Activated CD8-positive, alpha-beta memory T cell treated with anti-CD3 and anti-CD28 coated beads for 36 hours (primary cell): Measurements from ENCODE around the gene PCK2. TPM values are rescaled to one million over a fixed set of nuclear protein-coding genes. Genes with fewer than 3 reads are reported as not detected.

Experiments
- CTCF ChIA-PET: fragments of 350-600 bp; sonication (Branson Sonifier 250); formaldehyde crosslinking; loops from one replicate; lab custom pipeline; 2021; ENCODE audit warnings: antibody characterized with exemption; lab: Charles Lee
- POLR2A ChIA-PET: fragments of 350-600 bp; sonication (Branson Sonifier 250); formaldehyde crosslinking; loops from one replicate; lab custom pipeline; 2021; ENCODE audit warnings: antibody characterized with exemption; lab: Charles Lee
- total RNA-seq, 2 experiments: library from RNA; stranded (reverse); gene quantifications; one replicate each; pipeline ENCODE4 v1.2.3, GENCODE V29; 2021

The PCK2 gene
- total RNA-seq, 2 experiments from 2014 or later: 118 to 125 TPM

GRCh38 chr14:24116128-24116814 is 22.2 kb downstream of the PCK2 start:
- ChIA-PET POLR2A (interaction anchor here (1.0 to 3.6 kb wide), 3 partner anchors 20 to 25 kb away, joined by 4 to 31 read pairs (median 24); partner anchors contain the start of genes EMC9, PCK2 and PSME1), CTCF (interaction anchor here (1.6 to 3.2 kb wide), 5 partner anchors 11 to 44 kb away, joined by 4 to 13 read pairs (median 6); partner anchors contain the start of genes IRF9, PSME1 and PSME2)

GRCh38 chr14:24117179-24117578 is 23.1 kb downstream of the PCK2 start:
- ChIA-PET CTCF (interaction anchor here (0.8 to 1.8 kb wide), 2 partner anchors 22 to 44 kb away, joined by 3 to 4 read pairs; partner anchors contain the start of gene IRF9), POLR2A (interaction anchor here (1.5 kb wide), 1 partner anchor 19 kb away, joined by 4 read pairs; the partner anchor contains the start of gene PSME1)

- ChIA-PET CTCF (interaction anchor here (0.8 to 1.2 kb wide), 2 partner anchors 18 to 43 kb away, joined by 3 read pairs; no protein-coding TSS in a partner anchor), POLR2A (no interaction called here)
Measured at GRCh38 chr14:24119691-24120090, 25.6 kb downstream of the PCK2 start.

GRCh38 chr14:24121210-24121609 is 27.1 kb downstream of the PCK2 start:
- POLR2A ChIA-PET: interaction anchor here (0.6 kb wide), 1 partner anchor 109 kb away, joined by 5 read pairs; no protein-coding TSS in a partner anchor

GRCh38 chr14:24122416-24122815 is 28.3 kb downstream of the PCK2 start:
- POLR2A ChIA-PET: no interaction called here
- CTCF ChIA-PET: no interaction called here

More at GRCh38 chr14:24121210-24121609, 27.1 kb downstream of the PCK2 start:
- CTCF ChIA-PET: no interaction called here

GRCh38 chr14:24122898-24123297 is 28.8 kb downstream of the PCK2 start:
- ChIA-PET CTCF (no interaction called here), POLR2A (no interaction called here)

- ChIA-PET POLR2A (no interaction called here), CTCF (no interaction called here)
Measured at GRCh38 chr14:24123424-24124417, 29.6 kb downstream of the PCK2 start.

- ChIA-PET CTCF (interaction anchor here (0.6 to 2.2 kb wide), 3 partner anchors 9 to 451 kb away, joined by 3 to 9 read pairs (median 7); partner anchors contain the start of genes DCAF11, NRL and PSME1), POLR2A (interaction anchor here (0.9 kb wide), 1 partner anchor 9 kb away, joined by 3 read pairs; the partner anchor contains the start of gene PSME1)
Measured at GRCh38 chr14:24126939-24127338, 32.8 kb downstream of the PCK2 start.

GRCh38 chr14:24127673-24128072 is 33.6 kb downstream of the PCK2 start:
- ChIA-PET POLR2A (interaction anchor here (0.9 kb wide), 1 partner anchor 8 kb away, joined by 3 read pairs; the partner anchor contains the start of gene PSME1), CTCF (interaction anchor here (0.6 to 2.2 kb wide), 2 partner anchors 12 to 452 kb away, joined by 3 to 9 read pairs; partner anchors contain the start of genes DCAF11 and NRL)

GRCh38 chr14:24129410-24129998 is 35.4 kb downstream of the PCK2 start:
- CTCF ChIA-PET: no interaction called here
- POLR2A ChIA-PET: interaction anchor here (0.6 kb wide), 1 partner anchor 1264 kb away, joined by 3 read pairs; no protein-coding TSS in a partner anchor

- ChIA-PET POLR2A (interaction anchor here (0.6 kb wide), 1 partner anchor 21 kb away, joined by 3 read pairs; no protein-coding TSS in a partner anchor), CTCF (no interaction called here)
Measured at GRCh38 chr14:24130380-24130716, 36.2 kb downstream of the PCK2 start, which contains the start of gene FITM1. Gene FITM1, plus strand, starts transcription at chr14:24130659. Its CDS starts 905 bp downstream, at chr14:24131564.

GRCh38 chr14:24130717-24131548 is 36.8 kb downstream of the PCK2 start:
- CTCF ChIA-PET: no interaction called here
- POLR2A ChIA-PET: interaction anchor here (0.6 kb wide), 1 partner anchor 21 kb away, joined by 3 read pairs; no protein-coding TSS in a partner anchor

GRCh38 chr14:24131549-24131966 is 37.4 kb downstream of the PCK2 start:
- POLR2A ChIA-PET: no interaction called here
- CTCF ChIA-PET: interaction anchor here (1.0 to 1.7 kb wide), 2 partner anchors 17 to 23 kb away, joined by 3 to 4 read pairs; partner anchors contain the start of genes DCAF11 and NRL

GRCh38 chr14:24132061-24132685 is 38.1 kb downstream of the PCK2 start:
- ChIA-PET POLR2A (no interaction called here), CTCF (interaction anchor here (1.0 to 1.7 kb wide), 2 partner anchors 18 to 24 kb away, joined by 3 to 4 read pairs; partner anchors contain the start of genes DCAF11 and NRL)

GRCh38 chr14:24132976-24133375 is 38.9 kb downstream of the PCK2 start:
- CTCF ChIA-PET: interaction anchor here (1.7 kb wide), 2 partner anchors 24 to 28 kb away, joined by 4 to 8 read pairs; partner anchors contain the start of gene IRF9
- POLR2A ChIA-PET: no interaction called here

- CTCF ChIA-PET: interaction anchor here (0.6 to 1.7 kb wide), 4 partner anchors 24 to 571 kb away, joined by 3 to 8 read pairs (median 4); partner anchors contain the start of gene IRF9
- POLR2A ChIA-PET: interaction anchor here (3.1 kb wide), 1 partner anchor 27 kb away, joined by 19 read pairs; the partner anchor contains the start of gene IRF9
Measured at GRCh38 chr14:24133735-24134134, 39.6 kb downstream of the PCK2 start.

- POLR2A ChIA-PET: interaction anchor here (0.7 to 4.1 kb wide), 8 partner anchors 8 to 493 kb away, joined by 3 to 34 read pairs (median 6); partner anchors contain the start of genes DCAF11, IRF9, NRL and PSME2
Measured at GRCh38 chr14:24135584-24135833, 41.4 kb downstream of the PCK2 start.

More at GRCh38 chr14:24135584-24135833, 41.4 kb downstream of the PCK2 start:
- CTCF ChIA-PET: interaction anchor here (0.8 to 4.7 kb wide), 8 partner anchors 9 to 60 kb away, joined by 3 to 34 read pairs (median 6); partner anchors contain the start of genes IRF9, RNF31 and TM9SF1
